ENCODE measurements around the gene DCXR. TPM values are rescaled to one million over a fixed set of nuclear protein-coding genes. Genes with fewer than 3 reads are reported as not detected.
A peak's percentile ranks its signal among the peaks of the same experiment; 100 is the strongest.

Gene DCXR
- total and polyA plus RNA-seq, 2 of the 13 experiments (the other 11 are each of a cell fraction or from before 2014, with no cell fraction given), result 287 to 311 TPM

GRCh38 chr17:82037092-82037888, at the start of gene DCXR (continued):
- TF ChIP-seq, protein P1, sequence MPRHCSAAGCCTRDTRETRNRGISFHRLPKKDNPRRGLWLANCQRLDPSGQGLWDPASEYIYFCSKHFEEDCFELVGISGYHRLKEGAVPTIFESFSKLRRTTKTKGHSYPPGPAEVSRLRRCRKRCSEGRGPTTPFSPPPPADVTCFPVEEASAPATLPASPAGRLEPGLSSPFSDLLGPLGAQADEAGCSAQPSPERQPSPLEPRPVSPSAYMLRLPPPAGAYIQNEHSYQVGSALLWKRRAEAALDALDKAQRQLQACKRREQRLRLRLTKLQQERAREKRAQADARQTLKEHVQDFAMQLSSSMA (CRISPR knock-in tag; IDR thresholded peaks at IDR 0.05), result peak; percentile 31; the same call in 1 of the 2 replicates
- TF ChIP-seq MXD4 (CRISPR knock-in tag; IDR thresholded peaks at IDR 0.05) (peak; percentile 97), ZNF619 (CRISPR knock-in tag; IDR thresholded peaks at IDR 0.05) (peak; percentile 91; the same call in 1 of the 2 replicates), MTERF4 (CRISPR knock-in tag; IDR thresholded peaks at IDR 0.05) (peak; percentile 98), DMAP1 (CRISPR knock-in tag; IDR thresholded peaks at IDR 0.05) (peak; percentile 73), AKNA (CRISPR knock-in tag; IDR thresholded peaks at IDR 0.05; ENCODE audit: borderline replicate concordance) (no peak), ZNF121 (CRISPR knock-in tag; IDR thresholded peaks at IDR 0.05) (peak; percentile 68; the same call in 1 of the 2 replicates), EEA1 (CRISPR knock-in tag; IDR thresholded peaks at IDR 0.05; ENCODE audit: borderline replicate concordance) (peak; percentile 96; the same call in 1 of the 2 replicates), REXO4 (CRISPR knock-in tag; IDR thresholded peaks at IDR 0.05; ENCODE audit: borderline replicate concordance) (no peak; the same call in 1 of the 2 replicates), TFDP2 (CRISPR knock-in tag; IDR thresholded peaks at IDR 0.05) (peak; percentile 72), ZEB1 (IDR thresholded peaks at IDR 0.05; ENCODE audit: insufficient replicate concordance, low read depth) (peak; percentile 27), ZSCAN9 (CRISPR knock-in tag; IDR thresholded peaks at IDR 0.05; ENCODE audit: borderline replicate concordance) (peak; percentile 92; the same call in 1 of the 2 replicates), ZBTB8A (CRISPR knock-in tag; IDR thresholded peaks at IDR 0.05; ENCODE audit: borderline replicate concordance, low read depth) (no peak; the same call in 1 of the 2 replicates), ATM (IDR thresholded peaks at IDR 0.05; ENCODE audit: borderline replicate concordance) (no peak), ELF3 (CRISPR knock-in tag; IDR thresholded peaks at IDR 0.05) (peak; percentile 64), KDM4B (CRISPR knock-in tag; IDR thresholded peaks at IDR 0.05) (peak; percentile 80; the same call in 1 of the 2 replicates), ZNF746 (CRISPR knock-in tag; IDR thresholded peaks at IDR 0.05) (peak; percentile 47; the same call in 1 of the 2 replicates), TBX3 (IDR thresholded peaks at IDR 0.05; ENCODE audit: borderline replicate concordance) (peak; percentile 22; the same call in 1 of the 2 replicates), ZNF326 (CRISPR knock-in tag; IDR thresholded peaks at IDR 0.05; ENCODE audit: borderline replicate concordance) (no peak), ZNF124 (CRISPR knock-in tag; IDR thresholded peaks at IDR 0.05) (peak; percentile 77; the same call in 1 of the 2 replicates)
